H1 (cell line): Measurements from ENCODE around the gene MLKL. TPM values are rescaled to one million over a fixed set of nuclear protein-coding genes. Genes with fewer than 3 reads are reported as not detected.

ENCODE experiments used
- CBX8 ChIP-seq: fragments of 300-800, 300-1000 bp; sonication (generic); IDR thresholded peaks from 2 replicates; pipeline ENCODE4 v1.7.1; 2016; ENCODE audit warnings: low read depth, low read length, borderline replicate concordance
- polyA plus RNA-seq, 7 experiments: library from polyadenylated mRNA; depleted of rRNA in 3 of 7; stranded (reverse) in 5 of 7; unstranded in 2 of 7; fragments of >200 nt in 5 of 7; fragments of 200-250 nt in 2 of 7; gene quantifications; 1 replicate in 5 of 7; 2 replicates in 1 of 7; 4 replicates in 1 of 7; pipeline versions ENCODE4 v1.2.1 to v1.2.3, GENCODE V29; 2011 to 2013; ENCODE audit warnings: missing spikeins in 2 of 7, mixed read lengths in 2 of 7
- total RNA-seq: library from RNA; stranded (reverse); fragmentation: NEBNext Ultra II Directional; extraction: Animal tissue kit (Norgen Biotek cat#: 25700); gene quantifications from 2 replicates; pipeline ENCODE4 v1.2.1, GENCODE V29; 2021

MLKL gene
- total and polyA plus RNA-seq, 2 of the 8 experiments (the other 6 are each of a cell fraction or from before 2014, with no cell fraction given), result 1.6 to 2.1 TPM

GRCh38 chr16:74652249-74652648, 48.4 kb downstream of the MLKL start (continued):
- TF ChIP-seq CBX8, result no peak
